Retinal pigment epithelial cell (primary cell): Measurements from ENCODE around the gene RABGEF1.
"Not testable (repeated sequence)": the region's sequence is repeated elsewhere in the genome, so short reads cannot be mapped to it uniquely, and the experiment has no call there.

Source experiments
- DNase-seq: peaks from one replicate; pipeline ENCODE4 v3.0.0-alpha.2; 2010; ENCODE audit warnings: low read depth
- H3K4me3 ChIP-seq: 2 replicates; pipeline ENCODE4 v1.5.1; 2011; ENCODE audit warnings: mild to moderate bottlenecking, low read length, control low read depth, moderate library complexity
- CTCF ChIP-seq: conservative IDR thresholded peaks from 2 replicates; pipeline ENCODE4 v1.5.1; 2011; ENCODE audit warnings: low read depth, low read length, control low read depth, inconsistent platforms

RABGEF1 gene

GRCh38 chr7:66768865-66769832 is 28.6 kb downstream of the RABGEF1 start:
- TF ChIP-seq CTCF, result no peak
- no peak overlapping the region for H3K4me3 ChIP-seq
- no peak for DNase-seq

- no peak overlapping the region for H3K4me3 ChIP-seq
- no peak for TF ChIP-seq CTCF
- DNase-seq, result no peak
Observed at GRCh38 chr7:66769833-66770512, 29.4 kb downstream of the RABGEF1 start.

- no peak for TF ChIP-seq CTCF
- no peak overlapping the region for H3K4me3 ChIP-seq
- no peak for DNase-seq
Observed at GRCh38 chr7:66771795-66772194, 31.3 kb downstream of the RABGEF1 start.

- DNase-seq, H3K4me3 ChIP-seq: not testable (repeated sequence)
Observed at GRCh38 chr7:66773744-66774143, 33.2 kb downstream of the RABGEF1 start.

GRCh38 chr7:66776383-66776782 is 35.9 kb downstream of the RABGEF1 start:
- TF ChIP-seq CTCF, result peak; percentile 8
- H3K4me3 ChIP-seq, DNase-seq: not testable (repeated sequence)

GRCh38 chr7:66776800-66777442 is 36.4 kb downstream of the RABGEF1 start:
- DNase-seq, result no peak
- H3K4me3 ChIP-seq, result no peak overlapping the region
- TF ChIP-seq CTCF, result no peak

- DNase-seq, result no peak
Observed at GRCh38 chr7:66778201-66778600, 37.7 kb downstream of the RABGEF1 start.

More at GRCh38 chr7:66778201-66778600, 37.7 kb downstream of the RABGEF1 start:
- no peak for TF ChIP-seq CTCF
- no peak overlapping the region for H3K4me3 ChIP-seq
